SK-N-SH (cell line): ENCODE data around the gene CCL26. TPM values are rescaled to one million over a fixed set of nuclear protein-coding genes. Genes with fewer than 3 reads are reported as not detected.
A peak's percentile ranks its signal among the peaks of the same experiment; 100 is the strongest.

Experiments
- CTCF ChIA-PET: fragments of 300-600, 350-600 bp; formaldehyde crosslinking; extraction: SDS; loops from one replicate; lab custom pipeline; 2021; lab: Yijun Ruan, JAX
- POLR2A ChIA-PET: fragments of 350-600 bp; sonication (Branson Sonifier 250); formaldehyde crosslinking; extraction: SDS; loops from one replicate; lab custom pipeline; 2020; ENCODE audit warnings: antibody characterized with exemption, inconsistent platforms; lab: Yijun Ruan, JAX
- DNase-seq: peaks from one replicate; pipeline ENCODE4 v3.0.0; 2012
- H2AFZ ChIP-seq: fragments of 200-600 bp; sonication (generic); 2 replicates; pipeline ENCODE4 v1.8.1; 2016; ENCODE audit warnings: antibody characterized with exemption, mild to moderate bottlenecking, low read depth
- H3F3A ChIP-seq: fragments of 200-600 bp; sonication (generic); replicated peaks from 2 replicates; pipeline ENCODE3; 2016; ENCODE audit warnings: antibody characterized with exemption, mild to moderate bottlenecking; ENCODE audit not compliant: insufficient read depth
- H3K27ac ChIP-seq, 2 experiments: fragments of 200-500 bp in 1 of 2; fragments of 200-600 bp in 1 of 2; sonication (Bioruptor generic) in 1 of 2; sonication (generic), shearing (Covaris generic) in 1 of 2; 2 replicates each; pipeline versions ENCODE4 v1.5.1 to v1.6.1; 2014 to 2016; ENCODE audit warnings: low read depth in 2 of 2, inconsistent platforms in 1 of 2, low read length in 1 of 2, mild to moderate bottlenecking in 1 of 2, mixed read lengths in 1 of 2
- H3K27me3 ChIP-seq: fragments of 200-600 bp; sonication (generic), shearing (Covaris generic); 2 replicates; pipeline ENCODE4 v1.6.1; 2016; ENCODE audit warnings: mixed run types; ENCODE audit not compliant: insufficient read depth
- H3K36me3 ChIP-seq, 2 experiments: fragments of 200-500 bp in 1 of 2; fragments of 200-600 bp in 1 of 2; sonication (Bioruptor generic) in 1 of 2; sonication (generic) in 1 of 2; replicated peaks in 1 of 2; 2 replicates each; pipeline versions ENCODE3 to v1.5.1; 2014 to 2016; ENCODE audit warnings: low read length in 1 of 2, mild to moderate bottlenecking in 1 of 2; ENCODE audit not compliant: insufficient read depth in 2 of 2, control insufficient read depth in 1 of 2
- H3K4me1 ChIP-seq, 2 experiments: fragments of 200-500 bp in 1 of 2; fragments of 200-600 bp in 1 of 2; sonication (Bioruptor generic) in 1 of 2; sonication (generic), shearing (Covaris generic) in 1 of 2; 2 replicates each; pipeline versions ENCODE4 v1.5.1 to v1.6.1; 2014 to 2016; ENCODE audit warnings: low read depth in 1 of 2, low read length in 1 of 2, mixed run types in 1 of 2; ENCODE audit not compliant: insufficient read depth in 2 of 2, control insufficient read depth in 1 of 2
- H3K4me2 ChIP-seq: fragments of 200-600 bp; sonication (generic), shearing (Covaris generic); 2 replicates; pipeline ENCODE4 v1.6.1; 2017; ENCODE audit warnings: mixed run types
- H3K4me3 ChIP-seq, 2 experiments: fragments of 200-500 bp in 1 of 2; fragments of 200-600 bp in 1 of 2; sonication (Bioruptor generic) in 1 of 2; sonication (generic), shearing (Covaris generic) in 1 of 2; 2 replicates each; pipeline versions ENCODE4 v1.5.1 to v1.8.1; 2014 to 2016; ENCODE audit warnings: low read depth in 2 of 2, inconsistent platforms in 1 of 2, low read length in 1 of 2, mild to moderate bottlenecking in 1 of 2, mixed read lengths in 1 of 2, moderate library complexity in 1 of 2
- H3K79me2 ChIP-seq: fragments of 200-600 bp; sonication (generic); 2 replicates; pipeline ENCODE4 v1.8.1; 2017; ENCODE audit warnings: mild to moderate bottlenecking; ENCODE audit not compliant: insufficient read depth
- H3K9ac ChIP-seq: fragments of 200-600 bp; sonication (generic); 2 replicates; pipeline ENCODE4 v1.6.1; 2017; ENCODE audit warnings: mixed run types
- H3K9me2 ChIP-seq: fragments of 200-600 bp; sonication (generic); 2 replicates; pipeline ENCODE4 v1.6.1; 2017; ENCODE audit warnings: mixed run types
- H3K9me3 ChIP-seq: fragments of 200-600 bp; sonication (generic); 2 replicates; pipeline ENCODE4 v1.6.1; 2017; ENCODE audit warnings: mixed run types, mild to moderate bottlenecking, moderate library complexity
- H4K20me1 ChIP-seq: fragments of 200-600 bp; sonication (generic); 2 replicates; pipeline ENCODE4 v1.6.1; 2017; ENCODE audit warnings: mild to moderate bottlenecking, mixed run types; ENCODE audit not compliant: insufficient read depth
- CHD2 ChIP-seq: fragments of 150-350 bp; IDR thresholded peaks from 2 replicates; pipeline ENCODE4 v1.6.1; 2018; ENCODE audit warnings: low read length; ENCODE audit not compliant: partially characterized antibody
- ELF1 ChIP-seq: IDR thresholded peaks from 2 replicates; pipeline ENCODE4 v1.4.0; 2012
- FOSL2 ChIP-seq: IDR thresholded peaks from 2 replicates; pipeline ENCODE4 v1.4.0; 2012; ENCODE audit warnings: low read depth, mild to moderate bottlenecking, moderate library complexity, borderline replicate concordance
- FOXM1 ChIP-seq: IDR thresholded peaks from 2 replicates; pipeline ENCODE4 v1.4.0; 2012; ENCODE audit warnings: low read depth, mild to moderate bottlenecking
- GATA2 ChIP-seq: sonication (generic); formaldehyde crosslinking; IDR thresholded peaks from 2 replicates; pipeline ENCODE4 v1.5.0; 2020; ENCODE audit warnings: mild to moderate bottlenecking, missing genetic modification reagents
- JUND ChIP-seq: IDR thresholded peaks from 2 replicates; pipeline ENCODE4 v1.4.0; 2012
- MXI1 ChIP-seq: IDR thresholded peaks from 2 replicates; pipeline ENCODE4 v1.6.1; 2012; ENCODE audit warnings: mild to moderate bottlenecking, low read depth, low read length, improper control_type of control experiment
- NFIC ChIP-seq: IDR thresholded peaks from 2 replicates; pipeline ENCODE4 v1.4.0; 2012; ENCODE audit warnings: borderline replicate concordance
- NRF1 ChIP-seq: IDR thresholded peaks from 2 replicates; pipeline ENCODE4 v1.6.1; 2012; ENCODE audit warnings: low read depth, mild to moderate bottlenecking, low read length
- POLR2AphosphoS5 ChIP-seq: IDR thresholded peaks from 2 replicates; pipeline ENCODE4 v1.6.1; 2012; ENCODE audit warnings: low read depth, low read length
- RAD21 ChIP-seq: IDR thresholded peaks from 2 replicates; pipeline ENCODE4 v1.6.1; 2012; ENCODE audit warnings: mild to moderate bottlenecking, low read length
- RCOR1 ChIP-seq: fragments of 150-350 bp; IDR thresholded peaks from 2 replicates; pipeline ENCODE4 v1.6.1; 2017; ENCODE audit warnings: antibody characterized with exemption, low read length
- RXRA ChIP-seq: IDR thresholded peaks from 2 replicates; pipeline ENCODE4 v1.4.0; 2012; ENCODE audit warnings: low read depth, mild to moderate bottlenecking, borderline replicate concordance
- SIN3A ChIP-seq: IDR thresholded peaks from 2 replicates; pipeline ENCODE4 v1.6.1; 2012; ENCODE audit warnings: low read depth, mild to moderate bottlenecking, low read length, moderate library complexity, borderline replicate concordance
- SMC3 ChIP-seq: IDR thresholded peaks from 2 replicates; pipeline ENCODE4 v1.6.1; 2012; ENCODE audit warnings: low read depth, low read length, improper control_type of control experiment
- TAF1 ChIP-seq: IDR thresholded peaks from 2 replicates; pipeline ENCODE4 v1.6.1; 2012; ENCODE audit warnings: low read depth, mild to moderate bottlenecking, low read length, moderate library complexity, borderline replicate concordance
- TCF12 ChIP-seq: IDR thresholded peaks from 2 replicates; pipeline ENCODE4 v1.4.0; 2012
- TEAD4 ChIP-seq: IDR thresholded peaks from 2 replicates; pipeline ENCODE4 v1.4.0; 2012; ENCODE audit warnings: mild to moderate bottlenecking, borderline replicate concordance; ENCODE audit not compliant: insufficient read depth
- YY1 ChIP-seq: IDR thresholded peaks from 2 replicates; pipeline ENCODE4 v1.4.0; 2012; ENCODE audit warnings: low read depth, mild to moderate bottlenecking
- WGBS: methylation state at CpG from one replicate; pipeline ENCODE4 v1.1.6; 2017; ENCODE audit warnings: low lambda C conversion rate; 5-methylcytosine and 5-hydroxymethylcytosine counted together
- polyA plus RNA-seq, 3 experiments: library from polyadenylated mRNA; depleted of rRNA; stranded (reverse); fragments of >200 nt; gene quantifications; 2 replicates each; pipeline ENCODE4 v1.2.3, GENCODE V29; 2012
- TF ChIP-seq, protein P1 (sequence below): IDR thresholded peaks from 2 replicates; pipeline ENCODE4 v1.4.0; 2012; ENCODE audit warnings: low read depth, borderline replicate concordance
- TF ChIP-seq, protein P2 (sequence below): IDR thresholded peaks from 2 replicates; pipeline ENCODE4 v1.4.0; 2012; ENCODE audit warnings: low read depth
- TF ChIP-seq, protein P3 (sequence below): fragments of 150-350 bp; IDR thresholded peaks from 2 replicates; pipeline ENCODE4 v1.6.1; 2017; ENCODE audit warnings: antibody characterized with exemption, low read length, low read depth, borderline replicate concordance
- TF ChIP-seq, protein P4 (sequence below): fragments of 150-350 bp; IDR thresholded peaks from 2 replicates; pipeline ENCODE4 v1.6.1; 2016; ENCODE audit warnings: mild to moderate bottlenecking, low read depth, low read length

CCL26 gene
- polyA plus RNA-seq, 1 of the 3 experiments (the other 2 are of a cell fraction) = not detected

DNA sequence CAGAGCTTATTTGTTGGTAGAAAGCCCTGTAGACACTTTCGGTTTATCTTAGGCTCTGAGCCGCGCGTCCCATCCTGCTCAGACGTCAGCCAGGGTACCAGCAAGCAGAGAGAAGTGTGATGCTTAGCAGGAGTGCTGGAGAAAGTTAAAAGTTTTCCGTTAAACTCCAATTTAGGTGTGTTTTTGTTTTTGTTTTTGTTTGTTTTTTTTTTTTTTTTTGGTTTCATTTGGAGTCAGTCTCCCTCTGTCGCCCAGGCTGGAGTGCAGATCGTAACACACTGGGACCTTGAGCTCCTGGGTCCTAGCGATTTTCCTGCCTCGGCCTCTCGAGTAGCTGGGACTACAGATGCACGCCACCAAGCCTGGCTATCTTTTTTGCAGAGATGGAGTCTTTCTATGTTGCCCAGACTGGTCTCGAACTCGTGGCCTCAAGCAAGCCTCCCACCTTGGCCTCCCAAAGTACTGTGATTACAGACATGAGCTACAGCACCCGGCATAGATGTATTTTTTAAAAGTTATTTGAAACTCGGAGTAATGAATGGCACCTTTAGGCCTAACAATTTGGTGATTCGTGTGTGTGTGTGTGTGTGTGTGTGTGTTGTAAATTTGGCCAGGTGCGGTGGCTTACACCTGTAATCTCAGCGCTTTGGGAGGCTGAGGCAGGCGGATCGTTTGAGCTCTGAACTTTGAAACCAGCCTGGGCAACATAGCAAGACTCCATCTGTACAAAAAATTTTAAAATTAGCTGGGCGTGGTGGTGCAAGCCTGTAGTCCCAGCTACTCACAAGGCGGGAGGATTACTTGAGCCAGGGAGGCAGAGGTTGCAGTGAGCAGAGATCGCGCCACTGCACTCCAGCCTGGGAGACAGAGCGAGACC is 32.0 kb downstream of the CCL26 start:
- 0 out of 2 replicates have a peak, but pooled peaks have one; percentile 5 for TF ChIP-seq SIN3A
- TF ChIP-seq, protein P1, sequence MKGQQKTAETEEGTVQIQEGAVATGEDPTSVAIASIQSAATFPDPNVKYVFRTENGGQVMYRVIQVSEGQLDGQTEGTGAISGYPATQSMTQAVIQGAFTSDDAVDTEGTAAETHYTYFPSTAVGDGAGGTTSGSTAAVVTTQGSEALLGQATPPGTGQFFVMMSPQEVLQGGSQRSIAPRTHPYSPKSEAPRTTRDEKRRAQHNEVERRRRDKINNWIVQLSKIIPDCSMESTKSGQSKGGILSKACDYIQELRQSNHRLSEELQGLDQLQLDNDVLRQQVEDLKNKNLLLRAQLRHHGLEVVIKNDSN = no peak
- Histone ChIP-seq H4K20me1 (no peaks in the 10 kb centered on the region), H2AFZ (peak overlapping the region; percentile 96), H3K9me2 (no peaks in the 10 kb centered on the region), H3K4me2 (peak overlapping the region; percentile 82), H3K79me2 (no peaks in the 10 kb centered on the region), H3K4me1 (peaks cover 0 to 5% of the 10 kb centered on the region in 2 experiments; a peak in 1 of 4 replicates), H3F3A (peaks cover under 1% of the 10 kb centered on the region), H3K9ac (peak overlapping the region; percentile 51), H3K4me3 (peak overlapping the region; percentile 61 to 84), H3K27ac (peak overlapping the region; percentile 24 to 53; a peak in 3 of 4 replicates), H3K27me3 (no peaks in the 10 kb centered on the region), H3K36me3 (no peaks in the 10 kb centered on the region), H3K9me3 (no peaks in the 10 kb centered on the region)
- 69% methylated on average over 26 of the region's 26 CpGs for WGBS
- POLR2A ChIA-PET = no interaction called here
- CTCF ChIA-PET = interaction anchor here (0.9 to 2.4 kb wide), 3 partner anchors 17 to 127 kb away, joined by 3 to 16 read pairs (median 6); no protein-coding TSS in a partner anchor
- DNase-seq = no peak

DNA sequence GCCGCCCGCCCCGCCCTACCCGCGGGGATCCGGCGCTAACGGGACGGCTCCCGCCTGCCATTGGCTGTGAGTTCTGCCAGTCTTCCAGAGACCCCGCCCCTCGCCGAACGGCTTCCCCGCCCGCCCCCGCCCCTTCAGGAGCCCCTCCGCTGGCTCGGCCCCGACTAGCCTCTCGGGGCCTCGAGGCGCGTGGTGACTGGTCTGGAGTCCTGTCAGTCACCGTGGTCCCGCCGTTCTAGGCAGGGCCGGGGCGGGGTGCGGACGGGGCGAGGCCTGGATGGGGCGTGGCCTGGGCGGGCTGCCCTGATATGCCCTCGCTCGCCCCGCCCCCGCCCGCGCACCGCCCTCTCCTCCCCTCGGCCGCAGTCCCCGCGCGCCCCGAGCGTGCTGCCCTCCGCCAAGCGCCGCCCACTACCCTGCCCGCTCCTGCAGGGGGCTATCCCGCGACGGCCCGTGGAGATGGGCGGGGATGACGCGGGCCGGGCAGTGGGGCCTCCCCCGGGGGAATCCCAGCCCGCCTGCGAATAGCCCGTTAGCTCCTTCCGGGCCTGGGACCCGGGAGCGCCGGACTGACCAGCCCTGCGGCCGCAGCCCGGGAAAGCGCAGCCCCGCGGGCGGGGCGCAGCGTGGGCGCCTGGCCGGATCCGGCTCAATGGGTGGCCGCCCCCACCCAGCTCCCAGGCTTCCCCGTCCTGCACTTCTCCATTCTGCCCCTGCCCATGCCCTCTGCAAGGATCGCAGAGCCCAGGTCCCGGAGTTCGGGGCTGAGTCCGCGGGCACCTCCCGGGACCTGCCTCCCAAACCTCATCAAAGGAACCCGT is 32.8 kb downstream of the CCL26 start:
- Histone ChIP-seq H3K9me2 (no peaks in the 10 kb centered on the region), H3K9ac (peak overlapping the region; percentile 85), H3K9me3 (no peaks in the 10 kb centered on the region), H3K4me3 (peak overlapping the region; percentile 71 to 99), H3K4me2 (peak overlapping the region; percentile 100), H4K20me1 (no peaks in the 10 kb centered on the region), H2AFZ (peak overlapping the region; percentile 99), H3F3A (peaks cover 9% of the 10 kb centered on the region), H3K36me3 (no peaks in the 10 kb centered on the region), H3K4me1 (peaks cover 0 to 5% of the 10 kb centered on the region in 2 experiments; a peak in 1 of 4 replicates), H3K79me2 (no peaks in the 10 kb centered on the region), H3K27me3 (no peaks in the 10 kb centered on the region), H3K27ac (peak overlapping the region; percentile 24 to 53; a peak in 3 of 4 replicates)
- ChIA-PET CTCF (interaction anchor here (0.9 to 2.4 kb wide), 4 partner anchors 12 to 127 kb away, joined by 3 to 16 read pairs (median 4); no protein-coding TSS in a partner anchor), POLR2A (no interaction called here)
- under 1% methylated on average over 31 of the region's 89 CpGs for WGBS
- peak; percentile 100 for DNase-seq
- TF ChIP-seq MXI1 (peak; percentile 69; the same call in 1 of the 2 replicates), RXRA (no peak; the same call in 1 of the 2 replicates), RCOR1 (no peak), NRF1 (peak; percentile 33; the same call in 1 of the 2 replicates), CHD2 (no peak), TEAD4 (0 out of 2 replicates have a peak, but pooled peaks have one; percentile 42), FOSL2 (no peak), TAF1 (peak; percentile 19; the same call in 1 of the 2 replicates), TCF12 (no peak), YY1 (no peak), RAD21 (no peak), POLR2AphosphoS5 (peak; percentile 43; the same call in 1 of the 2 replicates), SMC3 (peak; percentile 15; the same call in 1 of the 2 replicates), ELF1 (peak; percentile 55; the same call in 1 of the 2 replicates), JUND (no peak), GATA2 (no peak), SIN3A (no peak), FOXM1 (no peak), NFIC (no peak)
- TF ChIP-seq, protein P2, sequence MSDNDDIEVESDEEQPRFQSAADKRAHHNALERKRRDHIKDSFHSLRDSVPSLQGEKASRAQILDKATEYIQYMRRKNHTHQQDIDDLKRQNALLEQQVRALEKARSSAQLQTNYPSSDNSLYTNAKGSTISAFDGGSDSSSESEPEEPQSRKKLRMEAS = no peak
- TF ChIP-seq, protein P3, sequence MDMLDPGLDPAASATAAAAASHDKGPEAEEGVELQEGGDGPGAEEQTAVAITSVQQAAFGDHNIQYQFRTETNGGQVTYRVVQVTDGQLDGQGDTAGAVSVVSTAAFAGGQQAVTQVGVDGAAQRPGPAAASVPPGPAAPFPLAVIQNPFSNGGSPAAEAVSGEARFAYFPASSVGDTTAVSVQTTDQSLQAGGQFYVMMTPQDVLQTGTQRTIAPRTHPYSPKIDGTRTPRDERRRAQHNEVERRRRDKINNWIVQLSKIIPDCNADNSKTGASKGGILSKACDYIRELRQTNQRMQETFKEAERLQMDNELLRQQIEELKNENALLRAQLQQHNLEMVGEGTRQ = no peak
- TF ChIP-seq, protein P4, sequence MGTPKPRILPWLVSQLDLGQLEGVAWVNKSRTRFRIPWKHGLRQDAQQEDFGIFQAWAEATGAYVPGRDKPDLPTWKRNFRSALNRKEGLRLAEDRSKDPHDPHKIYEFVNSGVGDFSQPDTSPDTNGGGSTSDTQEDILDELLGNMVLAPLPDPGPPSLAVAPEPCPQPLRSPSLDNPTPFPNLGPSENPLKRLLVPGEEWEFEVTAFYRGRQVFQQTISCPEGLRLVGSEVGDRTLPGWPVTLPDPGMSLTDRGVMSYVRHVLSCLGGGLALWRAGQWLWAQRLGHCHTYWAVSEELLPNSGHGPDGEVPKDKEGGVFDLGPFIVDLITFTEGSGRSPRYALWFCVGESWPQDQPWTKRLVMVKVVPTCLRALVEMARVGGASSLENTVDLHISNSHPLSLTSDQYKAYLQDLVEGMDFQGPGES = no peak; the same call in 1 of the 2 replicates
